Smooth muscle cell (in vitro differentiated cells): Measurements from ENCODE around the gene DGKA. TPM values are rescaled to one million over a fixed set of nuclear protein-coding genes. Genes with fewer than 3 reads are reported as not detected.
A peak's percentile ranks its signal among the peaks of the same experiment; 100 is the strongest.
"Not testable (repeated sequence)": the region's sequence is repeated elsewhere in the genome, so short reads cannot be mapped to it uniquely, and the experiment has no call there.

Experiments
- DNase-seq: peaks from one replicate; lab custom pipeline; 2025; ENCODE audit not compliant: unreplicated experiment; lab: John Stamatoyannopoulos, UW
- H2AFZ ChIP-seq: fragments of 200-600 bp; sonication (generic); 2 replicates; pipeline ENCODE4 v1.6.0; 2016; ENCODE audit warnings: antibody characterized with exemption, low read depth, mild to moderate bottlenecking
- H3F3A ChIP-seq: fragments of 200-600 bp; sonication (generic); 2 replicates; pipeline ENCODE4 v1.6.0; 2017; ENCODE audit warnings: antibody characterized with exemption, low read depth
- H3K27ac ChIP-seq: fragments of 200-600 bp; sonication (generic); 2 replicates; pipeline ENCODE4 v1.5.1; 2016; ENCODE audit warnings: low read depth, mild to moderate bottlenecking
- H3K27me3 ChIP-seq: fragments of 200-600 bp; sonication (generic); 2 replicates; pipeline ENCODE4 v1.6.1; 2016; ENCODE audit warnings: low read depth, mild to moderate bottlenecking
- H3K36me3 ChIP-seq: fragments of 200-600 bp; sonication (generic); 2 replicates; pipeline ENCODE4 v1.5.1; 2016; ENCODE audit warnings: low read depth
- H3K4me1 ChIP-seq: fragments of 200-600 bp; sonication (generic); 2 replicates; pipeline ENCODE4 v1.5.1; 2016; ENCODE audit warnings: low read depth
- H3K4me2 ChIP-seq: fragments of 200-600 bp; sonication (generic); 2 replicates; pipeline ENCODE4 v1.6.0; 2016; ENCODE audit warnings: mild to moderate bottlenecking
- H3K4me3 ChIP-seq: fragments of 200-600 bp; sonication (generic); 2 replicates; pipeline ENCODE4 v1.5.1; 2016; ENCODE audit warnings: mild to moderate bottlenecking
- H3K79me2 ChIP-seq: fragments of 200-600 bp; sonication (generic); 2 replicates; pipeline ENCODE4 v1.6.0; 2016; ENCODE audit warnings: low read depth, mild to moderate bottlenecking
- H3K9ac ChIP-seq: fragments of 200-600 bp; sonication (generic); 2 replicates; pipeline ENCODE4 v1.6.0; 2016; ENCODE audit warnings: low read depth
- H3K9me3 ChIP-seq: fragments of 200-600 bp; sonication (generic); replicated peaks from 2 replicates; pipeline ENCODE4 v1.5.1; 2016; ENCODE audit warnings: low read depth
- H4K20me1 ChIP-seq: fragments of 200-600 bp; sonication (generic); 2 replicates; pipeline ENCODE4 v1.6.0; 2016; ENCODE audit warnings: low read depth
- CTCF ChIP-seq: fragments of 200-600 bp; sonication (generic); IDR thresholded peaks from 2 replicates; pipeline ENCODE4 v1.5.1; 2017; ENCODE audit warnings: borderline replicate concordance, mild to moderate bottlenecking, antibody characterized with exemption; ENCODE audit not compliant: insufficient read depth, poor library complexity, severe bottlenecking
- WGBS: methylation state at CpG from one replicate; pipeline ENCODE4 v1.1.7; 2016; ENCODE audit warnings: low lambda C conversion rate; 5-methylcytosine and 5-hydroxymethylcytosine counted together
- polyA plus RNA-seq: library from polyadenylated mRNA; unstranded; fragments of >200 nt; fragmentation: Nextera tagmentation; extraction: Ambion mirVana; gene quantifications from 2 replicates; pipeline ENCODE4 v1.2.1, GENCODE V29; 2016
- total RNA-seq: library from RNA; depleted of rRNA; stranded (reverse); fragments of >200 nt; gene quantifications from 2 replicates; pipeline ENCODE4 v1.2.3, GENCODE V29; 2014

The DGKA gene
- total and polyA plus RNA-seq, 2 experiments from 2014 or later: 66.3 to 87.1 TPM

DNA sequence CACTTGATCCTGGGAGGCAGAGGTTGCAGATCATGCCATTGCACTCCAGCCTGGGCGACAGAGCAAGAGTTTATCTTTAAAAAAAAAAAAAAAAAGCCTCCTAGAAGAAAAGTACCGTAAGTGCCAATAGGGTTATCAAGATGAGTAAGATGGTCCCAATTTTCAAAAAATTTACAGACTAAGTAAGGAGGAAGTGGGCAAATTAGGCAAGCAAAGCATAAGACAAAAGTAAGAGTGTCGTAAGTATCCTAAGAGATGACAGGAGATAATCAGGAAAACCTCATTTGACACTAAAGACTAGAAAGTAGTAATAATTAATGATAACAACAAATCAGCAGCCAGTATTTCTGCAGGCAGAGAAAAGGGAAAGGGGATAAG is 15.5 kb upstream of the DGKA start:
- H3K4me2 ChIP-seq: no peak overlapping the region
- no peaks in the 10 kb centered on the region for H3F3A ChIP-seq
- peaks cover 49% of the 10 kb centered on the region for H4K20me1 ChIP-seq
- H3K4me1 ChIP-seq: no peaks in the 10 kb centered on the region
- no peak overlapping the region for H3K4me3 ChIP-seq
- no peak for TF ChIP-seq CTCF
- 84% methylated on average over 3 of the region's 3 CpGs for WGBS
- H3K36me3 ChIP-seq: peaks cover 11% of the 10 kb centered on the region
- peaks cover 94% of the 10 kb centered on the region for H3K79me2 ChIP-seq
- no peaks in the 10 kb centered on the region for H3K9me3 ChIP-seq
- H3K27me3 ChIP-seq: no peaks in the 10 kb centered on the region
- DNase-seq: no peak
- no peak overlapping the region for H3K9ac ChIP-seq
- H2AFZ ChIP-seq: no peak overlapping the region
- H3K27ac ChIP-seq: no peak overlapping the region

GRCh38 chr12:55919032-55919431 is 11.9 kb upstream of the DGKA start:
- Histone ChIP-seq H4K20me1 (peaks cover 70% of the 10 kb centered on the region), H3K27ac (peak overlapping the region; percentile 68), H3K79me2 (peaks cover 96% of the 10 kb centered on the region)
- H3F3A ChIP-seq, H3K9me3 ChIP-seq, H3K27me3 ChIP-seq, H3K9ac ChIP-seq, H3K4me2 ChIP-seq, H2AFZ ChIP-seq, H3K4me3 ChIP-seq, H3K4me1 ChIP-seq, H3K36me3 ChIP-seq, DNase-seq: not testable (repeated sequence)
- 84% methylated on average over 3 of the region's 3 CpGs for WGBS

DNA sequence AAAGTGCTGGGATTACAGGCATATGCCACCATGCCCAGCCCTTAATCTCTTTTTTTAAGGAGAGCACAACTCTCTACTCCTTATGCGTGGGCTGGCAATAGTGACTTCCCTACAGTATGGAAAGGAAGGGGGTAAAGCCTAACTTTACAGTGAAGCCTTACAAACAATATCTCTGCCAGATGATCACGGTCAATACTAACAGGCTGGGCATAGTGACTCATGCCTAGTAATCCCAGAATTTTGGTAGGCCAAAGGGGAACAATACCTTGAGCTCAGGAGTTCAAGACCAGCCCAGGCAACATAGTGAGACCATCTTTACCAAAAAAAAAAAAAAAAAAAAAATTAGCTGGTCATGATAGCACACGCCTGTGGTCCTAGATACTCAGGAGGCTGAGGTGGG is 8.8 kb upstream of the DGKA start:
- no peak overlapping the region for H3K4me3 ChIP-seq
- H3K9me3 ChIP-seq: no peaks in the 10 kb centered on the region
- no peaks in the 10 kb centered on the region for H3K27me3 ChIP-seq
- H3K4me2 ChIP-seq: no peak overlapping the region
- no peak overlapping the region for H3K9ac ChIP-seq
- no peak overlapping the region for H3K27ac ChIP-seq
- H3K79me2 ChIP-seq: peaks cover 97% of the 10 kb centered on the region
- H3K36me3 ChIP-seq: no peaks in the 10 kb centered on the region
- no peak for TF ChIP-seq CTCF
- DNase-seq: no peak
- peaks cover 41% of the 10 kb centered on the region for H4K20me1 ChIP-seq
- H3F3A ChIP-seq: no peaks in the 10 kb centered on the region
- no peak overlapping the region for H2AFZ ChIP-seq
- H3K4me1 ChIP-seq: peaks cover 11% of the 10 kb centered on the region
- WGBS: 89% methylated on average over 3 of the region's 3 CpGs

DNA sequence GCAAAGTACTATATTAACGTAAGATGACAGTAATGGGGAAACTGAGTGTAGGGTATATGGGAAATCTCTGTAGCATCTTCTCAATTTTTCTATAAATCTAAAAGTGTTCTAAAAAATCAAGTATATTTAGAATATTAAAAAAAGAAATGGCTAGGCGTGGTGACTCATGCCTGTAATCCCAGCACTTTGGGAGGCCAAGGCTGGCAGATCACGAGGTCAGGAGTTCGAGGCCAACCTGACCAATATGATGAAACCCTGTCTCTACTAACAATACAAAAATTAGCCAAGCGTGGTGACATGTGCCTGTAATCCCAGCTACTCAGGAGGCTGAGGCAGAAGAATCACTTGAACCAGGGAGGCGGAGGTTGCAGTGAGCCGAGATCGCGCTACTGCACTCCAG is 7.3 kb upstream of the DGKA start:
- peaks cover 11% of the 10 kb centered on the region for H3K4me1 ChIP-seq
- H3K9ac ChIP-seq, H3K27me3 ChIP-seq, DNase-seq, H3K36me3 ChIP-seq, H3K27ac ChIP-seq, H3K4me2 ChIP-seq, H3F3A ChIP-seq, H3K4me3 ChIP-seq, H2AFZ ChIP-seq, H3K9me3 ChIP-seq: not testable (repeated sequence)
- 98% methylated on average over 9 of the region's 9 CpGs for WGBS
- peaks cover 38% of the 10 kb centered on the region for H4K20me1 ChIP-seq
- peaks cover 89% of the 10 kb centered on the region for H3K79me2 ChIP-seq

DNA sequence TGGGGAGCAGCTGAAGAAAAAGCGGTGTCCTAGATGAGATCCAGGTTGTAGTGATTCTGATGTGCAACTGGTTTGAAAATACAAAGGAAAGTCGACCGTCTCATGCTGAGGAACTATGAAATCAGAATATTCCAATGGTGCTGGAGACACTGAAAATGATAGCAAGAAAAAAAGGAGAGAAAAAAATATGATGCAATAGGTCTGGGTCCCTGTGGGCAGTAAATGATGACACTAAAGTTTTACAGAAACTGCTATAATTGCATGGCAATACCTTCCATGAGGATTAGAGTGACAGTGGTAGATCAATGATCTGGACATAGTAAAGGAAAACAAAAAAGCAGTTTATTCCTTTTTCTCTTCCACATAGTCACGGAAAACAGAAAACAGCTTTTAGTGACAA is 5.6 kb upstream of the DGKA start:
- Histone ChIP-seq H3K27ac (peak overlapping the region; percentile 86), H3K4me1 (peaks cover 12% of the 10 kb centered on the region), H3K9me3 (no peaks in the 10 kb centered on the region), H3K4me2 (peak overlapping the region; percentile 90), H3F3A (peaks cover 10% of the 10 kb centered on the region), H4K20me1 (peaks cover 28% of the 10 kb centered on the region), H3K27me3 (no peaks in the 10 kb centered on the region), H3K9ac (peak overlapping the region; percentile 90), H3K79me2 (peaks cover 78% of the 10 kb centered on the region), H3K4me3 (peak overlapping the region; percentile 82), H2AFZ (no peak overlapping the region), H3K36me3 (no peaks in the 10 kb centered on the region)
- no peak for DNase-seq
- TF ChIP-seq CTCF: no peak
- 93% methylated on average over 4 of the region's 4 CpGs for WGBS
